ENCODE data around the gene BCL7B.

DNA sequence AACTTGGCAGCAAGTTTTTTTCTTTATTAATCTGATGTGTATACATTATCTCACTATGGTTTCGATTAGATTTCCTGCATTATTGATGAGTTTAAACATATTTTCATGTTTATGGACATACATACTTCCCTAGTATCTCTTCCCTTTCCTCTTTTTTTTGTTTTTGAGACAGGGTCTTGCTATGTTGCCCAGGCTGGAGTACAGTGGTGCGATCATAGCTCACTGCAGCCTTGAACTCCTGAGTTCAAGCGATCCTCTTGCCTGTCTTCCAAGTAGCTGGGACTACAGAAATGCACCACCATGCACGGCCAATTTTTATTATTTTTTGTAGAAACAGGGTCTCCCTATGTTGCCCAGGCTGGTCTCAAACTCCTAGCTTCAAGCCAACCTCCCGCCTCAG, 54.3 kb downstream of the BCL7B start:
- TF ChIP-seq, protein P1, sequence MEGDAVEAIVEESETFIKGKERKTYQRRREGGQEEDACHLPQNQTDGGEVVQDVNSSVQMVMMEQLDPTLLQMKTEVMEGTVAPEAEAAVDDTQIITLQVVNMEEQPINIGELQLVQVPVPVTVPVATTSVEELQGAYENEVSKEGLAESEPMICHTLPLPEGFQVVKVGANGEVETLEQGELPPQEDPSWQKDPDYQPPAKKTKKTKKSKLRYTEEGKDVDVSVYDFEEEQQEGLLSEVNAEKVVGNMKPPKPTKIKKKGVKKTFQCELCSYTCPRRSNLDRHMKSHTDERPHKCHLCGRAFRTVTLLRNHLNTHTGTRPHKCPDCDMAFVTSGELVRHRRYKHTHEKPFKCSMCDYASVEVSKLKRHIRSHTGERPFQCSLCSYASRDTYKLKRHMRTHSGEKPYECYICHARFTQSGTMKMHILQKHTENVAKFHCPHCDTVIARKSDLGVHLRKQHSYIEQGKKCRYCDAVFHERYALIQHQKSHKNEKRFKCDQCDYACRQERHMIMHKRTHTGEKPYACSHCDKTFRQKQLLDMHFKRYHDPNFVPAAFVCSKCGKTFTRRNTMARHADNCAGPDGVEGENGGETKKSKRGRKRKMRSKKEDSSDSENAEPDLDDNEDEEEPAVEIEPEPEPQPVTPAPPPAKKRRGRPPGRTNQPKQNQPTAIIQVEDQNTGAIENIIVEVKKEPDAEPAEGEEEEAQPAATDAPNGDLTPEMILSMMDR (IDR thresholded peaks at IDR 0.05; ENCODE audit: insufficient read depth, low read length, poor library complexity, severe bottlenecking): no peak
- no peak for TF ChIP-seq EZH2phosphoT487 (conservative IDR thresholded peaks at IDR 0.05; ENCODE audit: low read length)
